GM19239 (cell line): ENCODE measurements around the gene USP36.

Source experiments
- DNase-seq: peaks from one replicate; pipeline ENCODE4 v3.0.0; 2011; ENCODE audit warnings: low spot score; ENCODE audit not compliant: insufficient read length
- FAIRE-seq: peaks from 2 replicates; lab custom pipeline; 2011; peaks lifted over from hg19 to GRCh38; lab: Jason Lieb, UNC

The USP36 gene

GRCh38 chr17:78819806-78820792, 20.5 kb downstream of the USP36 start:
- FAIRE-seq (no peak), DNase-seq (no peak)

- FAIRE-seq, result no peak
- DNase-seq, result no peak
Measured at GRCh38 chr17:78819402-78819801, 21.2 kb downstream of the USP36 start.

GRCh38 chr17:78818932-78819331, 21.7 kb downstream of the USP36 start:
- FAIRE-seq, result no peak
- no peak for DNase-seq

GRCh38 chr17:78818152-78818846, 22.3 kb downstream of the USP36 start:
- no peak for DNase-seq
- FAIRE-seq, result no peak

GRCh38 chr17:78817123-78817522, 23.5 kb downstream of the USP36 start:
- DNase-seq (no peak), FAIRE-seq (no peak)

- DNase-seq (no peak), FAIRE-seq (no peak)
Measured at GRCh38 chr17:78815696-78816095, 24.9 kb downstream of the USP36 start.

- DNase-seq (no peak), FAIRE-seq (no peak)
Measured at GRCh38 chr17:78812855-78813254, 27.8 kb downstream of the USP36 start.

GRCh38 chr17:78808163-78808562, 32.5 kb downstream of the USP36 start:
- FAIRE-seq, result no peak

GRCh38 chr17:78806451-78806850, 34.2 kb downstream of the USP36 start:
- DNase-seq (no peak), FAIRE-seq (no peak)

More at GRCh38 chr17:78808163-78808562, 32.5 kb downstream of the USP36 start:
- DNase-seq, result no peak

- FAIRE-seq (no peak), DNase-seq (no peak)
Measured at GRCh38 chr17:78805301-78805700, 35.3 kb downstream of the USP36 start.

- FAIRE-seq (no peak), DNase-seq (no peak)
Measured at GRCh38 chr17:78804777-78805176, 35.8 kb downstream of the USP36 start.

- no peak for DNase-seq
- no peak for FAIRE-seq
Measured at GRCh38 chr17:78803186-78803845, 37.3 kb downstream of the USP36 start.

- DNase-seq, result no peak
Measured at GRCh38 chr17:78802459-78802858, 38.2 kb downstream of the USP36 start.

GRCh38 chr17:78802008-78802407, 38.6 kb downstream of the USP36 start:
- DNase-seq (no peak), FAIRE-seq (no peak)

More at GRCh38 chr17:78802459-78802858, 38.2 kb downstream of the USP36 start:
- no peak for FAIRE-seq

- FAIRE-seq (no peak), DNase-seq (no peak)
Measured at GRCh38 chr17:78800132-78800931, 40.3 kb downstream of the USP36 start.

GRCh38 chr17:78798695-78799559, 41.7 kb downstream of the USP36 start:
- FAIRE-seq, result peak; percentile 8

GRCh38 chr17:78797691-78798585, 42.7 kb downstream of the USP36 start:
- FAIRE-seq (no peak), DNase-seq (no peak)

More at GRCh38 chr17:78798695-78799559, 41.7 kb downstream of the USP36 start:
- DNase-seq, result no peak

GRCh38 chr17:78797213-78797612, 43.4 kb downstream of the USP36 start:
- DNase-seq (no peak), FAIRE-seq (no peak)
